ENCODE measurements around the gene PARP6. TPM values are rescaled to one million over a fixed set of nuclear protein-coding genes. Genes with fewer than 3 reads are reported as not detected.
A peak's percentile ranks its signal among the peaks of the same experiment; 100 is the strongest.

PARP6 gene
- polyA plus RNA-seq, 1 of the 3 experiments (the other 2 are of a cell fraction): 57.7 TPM

DNA sequence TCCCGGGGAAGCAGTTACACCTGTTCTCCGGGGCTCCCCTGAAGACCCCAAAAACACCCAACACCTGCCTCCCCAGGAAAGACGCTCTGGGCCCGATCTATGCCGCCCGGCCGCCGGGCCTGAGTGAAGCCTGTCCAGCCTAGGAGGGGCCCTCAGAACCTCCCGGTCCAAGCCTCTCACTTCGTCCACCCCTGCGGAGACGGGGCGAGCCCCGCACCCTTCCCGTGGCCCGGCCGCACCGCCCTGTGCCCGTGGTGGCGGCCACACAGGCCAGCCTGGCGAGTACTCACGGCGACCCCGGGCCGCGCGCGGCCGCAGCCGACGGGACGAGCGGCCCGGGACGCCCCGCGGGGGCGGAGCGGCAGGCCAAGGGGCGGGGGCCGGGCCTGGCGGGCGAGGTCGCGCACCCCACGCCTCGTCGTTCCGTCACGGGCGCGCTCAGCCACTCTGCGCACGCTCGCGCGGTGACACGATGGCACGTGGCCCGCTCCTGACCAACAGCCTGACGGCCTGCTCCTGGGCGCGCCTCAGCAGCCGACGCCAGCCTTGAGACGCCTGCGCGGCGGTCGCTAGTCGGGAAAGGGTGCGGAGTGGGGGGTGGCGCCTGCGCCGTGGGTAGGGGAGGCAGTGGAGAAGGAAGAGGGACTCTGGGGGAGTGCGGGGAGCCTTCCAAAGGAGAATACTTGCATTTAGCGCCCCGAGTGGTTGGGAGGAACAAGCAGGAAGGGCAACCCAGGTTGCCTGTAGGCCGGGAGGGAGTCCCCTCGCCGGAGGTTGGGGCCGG, at the start of gene PARP6 (continued):
- no peak; a peak in 1 of 4 replicates for TF ChIP-seq EP300 (IDR thresholded peaks at IDR 0.05; ENCODE audit: borderline replicate concordance in 1 of 2, low read depth in 1 of 2, low read length in 1 of 2)
- peak; percentile 83 for TF ChIP-seq MXI1 (IDR thresholded peaks at IDR 0.05; ENCODE audit: low read depth, low read length)
- TF ChIP-seq TCF12 (IDR thresholded peaks at IDR 0.05): no peak
- TF ChIP-seq RCOR1 (IDR thresholded peaks at IDR 0.05; ENCODE audit: low read length): 0 out of 2 replicates have a peak, but pooled peaks have one; percentile 22
- 0 out of 2 replicates have a peak, but pooled peaks have one; percentile 18 for TF ChIP-seq SIN3A (IDR thresholded peaks at IDR 0.05; ENCODE audit: borderline replicate concordance, low read depth, low read length)
- no peak for TF ChIP-seq GATA2 (CRISPR knock-in tag; IDR thresholded peaks at IDR 0.05)
- TF ChIP-seq RXRA (IDR thresholded peaks at IDR 0.05; ENCODE audit: borderline replicate concordance, low read depth): no peak
- no peak for TF ChIP-seq TEAD4 (IDR thresholded peaks at IDR 0.05; ENCODE audit: borderline replicate concordance, insufficient read depth)
- TF ChIP-seq POLR2AphosphoS5 (IDR thresholded peaks at IDR 0.05; ENCODE audit: low read depth, low read length): no peak; the same call in none of the 2 replicates
- peak; percentile 86 for TF ChIP-seq USF2 (IDR thresholded peaks at IDR 0.05; ENCODE audit: borderline replicate concordance, low read depth, low read length)
- TF ChIP-seq, protein P1, sequence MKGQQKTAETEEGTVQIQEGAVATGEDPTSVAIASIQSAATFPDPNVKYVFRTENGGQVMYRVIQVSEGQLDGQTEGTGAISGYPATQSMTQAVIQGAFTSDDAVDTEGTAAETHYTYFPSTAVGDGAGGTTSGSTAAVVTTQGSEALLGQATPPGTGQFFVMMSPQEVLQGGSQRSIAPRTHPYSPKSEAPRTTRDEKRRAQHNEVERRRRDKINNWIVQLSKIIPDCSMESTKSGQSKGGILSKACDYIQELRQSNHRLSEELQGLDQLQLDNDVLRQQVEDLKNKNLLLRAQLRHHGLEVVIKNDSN (IDR thresholded peaks at IDR 0.05; ENCODE audit: borderline replicate concordance, low read depth): peak; percentile 96
- no peak for TF ChIP-seq GABPA (IDR thresholded peaks at IDR 0.05; ENCODE audit: low read depth)
- peak; percentile 95 for TF ChIP-seq MAX (IDR thresholded peaks at IDR 0.05; ENCODE audit: low read depth)
- TF ChIP-seq CHD2 (IDR thresholded peaks at IDR 0.05; ENCODE audit: low read length, partially characterized antibody): peak; percentile 59

DNA sequence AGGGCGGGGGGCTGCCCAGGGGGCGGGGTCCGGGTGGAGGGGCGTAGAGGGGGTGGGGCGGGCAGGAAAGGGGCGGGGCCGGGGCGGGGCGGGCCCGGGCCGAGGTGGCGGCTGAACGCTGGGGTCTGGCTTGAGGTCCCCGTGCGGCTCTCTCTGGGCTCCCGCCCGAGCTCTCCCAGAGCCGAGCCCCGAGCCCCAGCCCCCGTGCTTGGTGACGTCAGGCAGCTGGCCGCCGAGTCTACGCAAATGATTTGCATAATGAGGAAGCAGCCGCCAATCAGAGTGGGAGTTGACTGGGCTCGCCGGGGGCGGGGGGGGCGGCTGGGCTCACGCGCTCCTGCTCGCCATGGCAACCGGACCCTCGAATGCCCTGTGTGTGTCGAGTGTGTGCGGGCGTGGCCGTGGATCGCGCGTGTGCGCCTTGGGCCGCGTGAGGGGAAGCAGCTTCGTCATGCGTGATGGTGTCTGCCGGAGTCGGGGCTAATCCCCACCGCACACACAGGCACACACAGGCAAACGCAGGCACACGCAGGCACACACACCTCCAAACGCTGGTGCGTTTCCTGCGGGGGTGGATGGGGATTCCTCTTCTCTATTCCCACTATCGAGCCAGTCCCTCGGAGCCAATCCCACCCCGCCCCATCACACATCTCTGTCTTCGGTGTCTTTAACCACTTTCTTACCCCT, 47.8 kb upstream of the PARP6 start, which contains the start of gene CELF6:
Gene CELF6, minus strand, starts transcription at position 173 of the 687 bp plus-strand sequence. CDS start 283 bp downstream, outside the sequence.
- CTCF ChIA-PET: interaction anchor here (1.2 to 1.3 kb wide), 2 partner anchors 7 to 33 kb away, joined by 3 read pairs; no protein-coding TSS in a partner anchor

More for the DNA sequence above, 47.8 kb upstream of the PARP6 start, which contains the start of gene CELF6:
- H3K4me3 ChIP-seq (ENCODE audit: low read depth in 2 of 2, low read length in 1 of 2): peak within 1 kb of the TSS; percentile 55 to 58
- H3K4me2 ChIP-seq: peak within 1 kb of the TSS; percentile 74
- peak within 1 kb of the TSS; percentile 2; the same call in 1 of the 2 replicates for H3K9ac ChIP-seq
- H3K36me3 ChIP-seq (replicated peaks in 1 of 2; ENCODE audit: control insufficient read depth in 1 of 2, insufficient read depth in 2 of 2, low read length in 1 of 2): peaks cover 0 to 5% of the 10 kb centered on the region in 2 experiments
- under 1% methylated on average over 32 of the region's 58 CpGs for WGBS (ENCODE audit: low lambda C conversion rate)
- peak; percentile 99 for DNase-seq
- no peak within 1 kb of the TSS for H2AFZ ChIP-seq (ENCODE audit: low read depth)
- peak within 1 kb of the TSS in 1 of 2 experiments; percentile 67; a peak in 2 of 4 replicates for H3K27ac ChIP-seq (ENCODE audit: low read depth in 2 of 2, low read length in 1 of 2)
- TF ChIP-seq RFX5 (IDR thresholded peaks at IDR 0.05; ENCODE audit: low read length): 0 out of 2 replicates have a peak, but pooled peaks have one; percentile 22
- TF ChIP-seq CHD2 (IDR thresholded peaks at IDR 0.05; ENCODE audit: low read length, partially characterized antibody): no peak
- TF ChIP-seq SMC3 (IDR thresholded peaks at IDR 0.05; ENCODE audit: low read depth, low read length): no peak
- no peak for TF ChIP-seq FOXJ3 (CRISPR knock-in tag; IDR thresholded peaks at IDR 0.05)
- TF ChIP-seq PBX3 (IDR thresholded peaks at IDR 0.05): 0 out of 2 replicates have a peak, but pooled peaks have one; percentile 12
- no peak for TF ChIP-seq GABPA (IDR thresholded peaks at IDR 0.05; ENCODE audit: low read depth)
- no peak for TF ChIP-seq RXRA (IDR thresholded peaks at IDR 0.05; ENCODE audit: borderline replicate concordance, low read depth)
- TF ChIP-seq MEF2A (IDR thresholded peaks at IDR 0.05; ENCODE audit: borderline replicate concordance, low read depth): no peak
- TF ChIP-seq, protein P2, sequence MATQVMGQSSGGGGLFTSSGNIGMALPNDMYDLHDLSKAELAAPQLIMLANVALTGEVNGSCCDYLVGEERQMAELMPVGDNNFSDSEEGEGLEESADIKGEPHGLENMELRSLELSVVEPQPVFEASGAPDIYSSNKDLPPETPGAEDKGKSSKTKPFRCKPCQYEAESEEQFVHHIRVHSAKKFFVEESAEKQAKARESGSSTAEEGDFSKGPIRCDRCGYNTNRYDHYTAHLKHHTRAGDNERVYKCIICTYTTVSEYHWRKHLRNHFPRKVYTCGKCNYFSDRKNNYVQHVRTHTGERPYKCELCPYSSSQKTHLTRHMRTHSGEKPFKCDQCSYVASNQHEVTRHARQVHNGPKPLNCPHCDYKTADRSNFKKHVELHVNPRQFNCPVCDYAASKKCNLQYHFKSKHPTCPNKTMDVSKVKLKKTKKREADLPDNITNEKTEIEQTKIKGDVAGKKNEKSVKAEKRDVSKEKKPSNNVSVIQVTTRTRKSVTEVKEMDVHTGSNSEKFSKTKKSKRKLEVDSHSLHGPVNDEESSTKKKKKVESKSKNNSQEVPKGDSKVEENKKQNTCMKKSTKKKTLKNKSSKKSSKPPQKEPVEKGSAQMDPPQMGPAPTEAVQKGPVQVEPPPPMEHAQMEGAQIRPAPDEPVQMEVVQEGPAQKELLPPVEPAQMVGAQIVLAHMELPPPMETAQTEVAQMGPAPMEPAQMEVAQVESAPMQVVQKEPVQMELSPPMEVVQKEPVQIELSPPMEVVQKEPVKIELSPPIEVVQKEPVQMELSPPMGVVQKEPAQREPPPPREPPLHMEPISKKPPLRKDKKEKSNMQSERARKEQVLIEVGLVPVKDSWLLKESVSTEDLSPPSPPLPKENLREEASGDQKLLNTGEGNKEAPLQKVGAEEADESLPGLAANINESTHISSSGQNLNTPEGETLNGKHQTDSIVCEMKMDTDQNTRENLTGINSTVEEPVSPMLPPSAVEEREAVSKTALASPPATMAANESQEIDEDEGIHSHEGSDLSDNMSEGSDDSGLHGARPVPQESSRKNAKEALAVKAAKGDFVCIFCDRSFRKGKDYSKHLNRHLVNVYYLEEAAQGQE (IDR thresholded peaks at IDR 0.05; ENCODE audit: low read depth, low read length): 0 out of 2 replicates have a peak, but pooled peaks have one; percentile 23
- TF ChIP-seq EP300 (IDR thresholded peaks at IDR 0.05; ENCODE audit: borderline replicate concordance in 1 of 2, low read depth in 1 of 2, low read length in 1 of 2): no peak
- peak; percentile 89 for TF ChIP-seq MXI1 (IDR thresholded peaks at IDR 0.05; ENCODE audit: low read depth, low read length)
- TF ChIP-seq MAX (IDR thresholded peaks at IDR 0.05; ENCODE audit: low read depth): peak; percentile 58; the same call in 1 of the 2 replicates
- POLR2A ChIA-PET: interaction anchor here (0.6 to 1.3 kb wide), 4 partner anchors 18 to 89 kb away, joined by 3 to 6 read pairs (median 4); partner anchors contain the start of gene HEXA
- peaks cover 2 to 24% of the 10 kb centered on the region in 2 experiments; a peak in 1 of 4 replicates for H3K4me1 ChIP-seq (ENCODE audit: control insufficient read depth in 1 of 2, insufficient read depth in 2 of 2, low read depth in 1 of 2, low read length in 1 of 2)
- H3K79me2 ChIP-seq (ENCODE audit: insufficient read depth): no peaks in the 10 kb centered on the region
- H4K20me1 ChIP-seq (ENCODE audit: insufficient read depth): no peaks in the 10 kb centered on the region
- H3K9me2 ChIP-seq: no peaks in the 10 kb centered on the region
- H3F3A ChIP-seq (replicated peaks; ENCODE audit: insufficient read depth): peaks cover 15% of the 10 kb centered on the region
- H3K9me3 ChIP-seq: peaks cover 8% of the 10 kb centered on the region; the same call in 1 of the 2 replicates
- peaks cover 4% of the 10 kb centered on the region; the same call in 1 of the 2 replicates for H3K27me3 ChIP-seq (ENCODE audit: insufficient read depth)

Data from SK-N-SH (cell line).